Neural progenitor cell (in vitro differentiated cells): ENCODE measurements around the gene MRPL36. TPM values are rescaled to one million over a fixed set of nuclear protein-coding genes. Genes with fewer than 3 reads are reported as not detected.

Experiments
- DNase-seq: peaks from one replicate; pipeline ENCODE4 v3.0.0-alpha.2; 2016; ENCODE audit warnings: low spot score
- H2AFZ ChIP-seq: fragments of 200-600 bp; sonication (generic); replicated peaks from 2 replicates; pipeline ENCODE4 v1.6.1; 2016; ENCODE audit warnings: antibody characterized with exemption
- H3F3A ChIP-seq: fragments of 200-600 bp; sonication (generic); 2 replicates; pipeline ENCODE4 v1.6.1; 2016; ENCODE audit warnings: antibody characterized with exemption, low read depth
- H3K27ac ChIP-seq: fragments of 200-600 bp; sonication (generic); 2 replicates; pipeline ENCODE4 v1.5.1; 2016; ENCODE audit warnings: mild to moderate bottlenecking
- H3K27me3 ChIP-seq: fragments of 200-600 bp; sonication (generic); 2 replicates; pipeline ENCODE4 v1.6.1; 2016; ENCODE audit warnings: mild to moderate bottlenecking, moderate library complexity
- H3K36me3 ChIP-seq: fragments of 200-600 bp; sonication (generic); 2 replicates; pipeline ENCODE4 v1.5.1; 2016
- H3K4me1 ChIP-seq: fragments of 200-600 bp; sonication (generic); 2 replicates; pipeline ENCODE4 v1.6.1; 2016; ENCODE audit warnings: mixed run types
- H3K4me2 ChIP-seq: fragments of 200-600 bp; sonication (generic); 2 replicates; pipeline ENCODE4 v1.6.1; 2016
- H3K4me3 ChIP-seq: fragments of 200-600 bp; sonication (generic); 2 replicates; pipeline ENCODE4 v1.5.1; 2016
- H3K79me2 ChIP-seq: fragments of 200-600 bp; sonication (generic); 2 replicates; pipeline ENCODE4 v1.6.1; 2016; ENCODE audit warnings: low read depth
- H3K9ac ChIP-seq: fragments of 200-600 bp; sonication (generic); 2 replicates; pipeline ENCODE4 v1.6.1; 2016
- H3K9me3 ChIP-seq: fragments of 200-600 bp; sonication (generic); 2 replicates; pipeline ENCODE4 v1.5.1; 2016; ENCODE audit warnings: low read depth
- H4K20me1 ChIP-seq: fragments of 200-600 bp; sonication (generic); 2 replicates; pipeline ENCODE4 v1.6.1; 2016; ENCODE audit warnings: low read depth
- H3K27ac Mint-ChIP-seq: 3 replicates; pipeline ENCODE4 v1.8.0; 2021; ENCODE audit warnings: mixed read lengths
- H3K27me3 Mint-ChIP-seq: 2 replicates; pipeline ENCODE4 v1.8.0; 2022; ENCODE audit warnings: low read depth, mild to moderate bottlenecking, inconsistent platforms, moderate library complexity, mixed read lengths; ENCODE audit not compliant: insufficient read depth
- H3K36me3 Mint-ChIP-seq: 3 replicates; pipeline ENCODE4 v1.8.0; 2021; ENCODE audit warnings: mixed read lengths
- H3K4me1 Mint-ChIP-seq: 3 replicates; pipeline ENCODE4 v1.8.0; 2021; ENCODE audit warnings: mixed read lengths
- H3K4me3 Mint-ChIP-seq: 3 replicates; pipeline ENCODE4 v1.8.0; 2021; ENCODE audit warnings: mild to moderate bottlenecking, moderate library complexity, mixed read lengths
- H3K9me3 Mint-ChIP-seq: 3 replicates; pipeline ENCODE4 v1.8.0; 2020; ENCODE audit warnings: mixed read lengths
- CTCF ChIP-seq: fragments of 200-600 bp; sonication (generic); IDR thresholded peaks from 2 replicates; pipeline ENCODE4 v1.5.1; 2017; ENCODE audit warnings: antibody characterized with exemption, mild to moderate bottlenecking
- EZH2 ChIP-seq: fragments of 200-600 bp; sonication (generic); IDR thresholded peaks from 2 replicates; pipeline ENCODE4 v1.6.1; 2017; ENCODE audit warnings: antibody characterized with exemption, mild to moderate bottlenecking, moderate library complexity
- EZH2phosphoT487 ChIP-seq: fragments of 200-600 bp; sonication (generic); IDR thresholded peaks from 2 replicates; pipeline ENCODE4 v1.6.1; 2017; ENCODE audit warnings: antibody characterized with exemption
- total RNA-seq: library from RNA; depleted of rRNA; stranded (reverse); fragments of >200 nt; gene quantifications from 2 replicates; pipeline ENCODE4 v1.2.3, GENCODE V29; 2015; ENCODE audit warnings: low replicate concordance

The MRPL36 gene
- total RNA-seq, 1 donor from 2014 or later = 22.2 TPM

- Mint-ChIP-seq H3K36me3 (peaks cover 5% of the 10 kb centered on the region), H3K27me3 (peaks cover 9% of the 10 kb centered on the region), H3K9me3 (peaks cover 13% of the 10 kb centered on the region), H3K4me1 (peaks cover 14% of the 10 kb centered on the region), H3K27ac (peak overlapping the region; percentile 36), H3K4me3 (no peak overlapping the region)
- TF ChIP-seq EZH2 = no peak
- no peaks in the 10 kb centered on the region for H3K36me3 ChIP-seq
- no peak for DNase-seq
- H3K27ac ChIP-seq = no peak overlapping the region
- H3K4me2 ChIP-seq = no peak overlapping the region
- H3K4me3 ChIP-seq = no peak overlapping the region
- H3K9ac ChIP-seq = no peak overlapping the region
- H3K9me3 ChIP-seq = no peaks in the 10 kb centered on the region
- peaks cover 11% of the 10 kb centered on the region for H3K4me1 ChIP-seq
- H3F3A ChIP-seq = peaks cover 2% of the 10 kb centered on the region
- no peaks in the 10 kb centered on the region for H4K20me1 ChIP-seq
- H3K27me3 ChIP-seq = no peaks in the 10 kb centered on the region
- H2AFZ ChIP-seq = peak overlapping the region; percentile 0
- H3K79me2 ChIP-seq = no peaks in the 10 kb centered on the region
Measured at GRCh38 chr5:1755321-1755949, 44.2 kb downstream of the MRPL36 start.

DNA sequence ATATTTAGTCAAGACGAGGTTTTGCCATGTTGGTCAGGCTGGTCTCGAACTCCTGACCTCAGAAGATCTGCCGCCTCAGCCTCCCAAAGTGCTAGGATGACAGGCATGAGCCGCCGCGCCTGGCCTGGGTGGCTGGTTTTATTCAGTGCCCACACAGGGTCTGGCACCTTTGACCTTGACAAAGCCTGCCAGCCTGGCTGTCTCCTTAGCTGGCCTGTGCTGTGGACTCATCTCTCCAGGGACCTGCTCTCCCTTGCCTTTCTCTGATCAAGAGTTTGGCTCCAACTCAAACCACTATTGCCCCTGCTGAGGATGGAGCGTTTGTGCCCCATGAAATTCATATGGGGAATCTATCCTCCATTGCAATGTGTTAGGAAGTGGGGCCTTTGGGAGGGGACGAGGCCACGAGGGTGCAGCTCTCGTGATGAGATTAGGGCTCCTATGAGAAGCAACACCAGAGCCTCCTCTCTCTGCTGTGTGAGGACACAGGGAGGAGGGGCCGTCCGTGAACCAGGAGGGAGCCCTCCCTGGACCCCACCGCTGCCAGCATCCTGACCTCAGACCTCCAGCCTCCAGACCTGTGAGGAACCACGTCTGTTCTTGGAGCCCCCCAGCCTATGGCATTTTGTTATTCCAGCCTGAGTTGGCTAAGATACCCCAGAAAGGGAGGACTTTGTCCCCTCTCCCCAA is 45.0 kb downstream of the MRPL36 start:
- H3K4me2 ChIP-seq = no peak overlapping the region
- H3K27me3 ChIP-seq = no peaks in the 10 kb centered on the region
- H3K9ac ChIP-seq = no peak overlapping the region
- Mint-ChIP-seq H3K9me3 (peaks cover 13% of the 10 kb centered on the region), H3K4me3 (no peak overlapping the region), H3K36me3 (peaks cover 5% of the 10 kb centered on the region), H3K27me3 (peaks cover 14% of the 10 kb centered on the region), H3K4me1 (peaks cover 14% of the 10 kb centered on the region), H3K27ac (no peak overlapping the region)
- H3K36me3 ChIP-seq = no peaks in the 10 kb centered on the region
- H3K79me2 ChIP-seq = no peaks in the 10 kb centered on the region
- H4K20me1 ChIP-seq = no peaks in the 10 kb centered on the region
- H3F3A ChIP-seq = peaks cover 2% of the 10 kb centered on the region
- DNase-seq = no peak
- no peak overlapping the region for H2AFZ ChIP-seq
- no peak overlapping the region for H3K4me3 ChIP-seq
- peaks cover 11% of the 10 kb centered on the region for H3K4me1 ChIP-seq
- H3K27ac ChIP-seq = no peak overlapping the region
- TF ChIP-seq CTCF (no peak), EZH2phosphoT487 (no peak), EZH2 (no peak)
- H3K9me3 ChIP-seq = no peaks in the 10 kb centered on the region

DNA sequence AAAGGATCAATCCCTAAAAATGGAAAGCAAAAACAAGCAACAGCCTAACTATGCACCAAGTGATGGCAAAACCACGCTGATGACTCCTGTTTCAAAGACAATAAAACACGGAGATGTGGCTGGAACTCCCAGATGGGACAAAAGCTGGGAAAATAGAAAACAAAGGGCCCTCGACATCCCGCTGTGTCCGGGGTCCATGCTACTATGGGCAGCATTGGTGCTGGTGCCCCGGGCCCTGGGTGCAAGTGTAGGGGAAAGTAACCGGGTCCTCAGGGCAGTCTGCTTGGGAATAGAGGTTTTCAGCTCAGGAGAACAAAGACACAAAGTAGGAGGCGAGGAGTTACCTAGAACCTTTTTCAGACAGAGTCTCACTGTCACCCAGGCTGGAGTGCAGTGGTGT is 46.1 kb downstream of the MRPL36 start:
- Histone ChIP-seq H3K79me2 (no peaks in the 10 kb centered on the region), H3K27me3 (no peaks in the 10 kb centered on the region), H3K36me3 (no peaks in the 10 kb centered on the region), H4K20me1 (no peaks in the 10 kb centered on the region), H3F3A (peaks cover 2% of the 10 kb centered on the region), H3K9me3 (no peaks in the 10 kb centered on the region), H3K9ac (no peak overlapping the region), H3K4me2 (no peak overlapping the region), H3K4me1 (peaks cover 11% of the 10 kb centered on the region), H2AFZ (no peak overlapping the region), H3K27ac (no peak overlapping the region), H3K4me3 (no peak overlapping the region)
- Mint-ChIP-seq H3K4me3 (no peak overlapping the region), H3K27me3 (peaks cover 16% of the 10 kb centered on the region), H3K9me3 (peaks cover 8% of the 10 kb centered on the region), H3K36me3 (peaks cover 5% of the 10 kb centered on the region), H3K4me1 (peaks cover 14% of the 10 kb centered on the region), H3K27ac (no peak overlapping the region)
- TF ChIP-seq EZH2 (no peak), EZH2phosphoT487 (no peak), CTCF (no peak)
- DNase-seq = no peak

GRCh38 chr5:1752881-1753280 is 46.8 kb downstream of the MRPL36 start:
- peaks cover 14% of the 10 kb centered on the region for H3K4me1 Mint-ChIP-seq
- no peak overlapping the region for H3K4me3 Mint-ChIP-seq
- H3K79me2 ChIP-seq = no peaks in the 10 kb centered on the region
- H3K36me3 Mint-ChIP-seq = no peaks in the 10 kb centered on the region
- H3K4me1 ChIP-seq = peaks cover 11% of the 10 kb centered on the region
- no peak overlapping the region for H3K27ac Mint-ChIP-seq
- H3K4me3 ChIP-seq = no peak overlapping the region
- no peaks in the 10 kb centered on the region for H4K20me1 ChIP-seq
- no peak overlapping the region for H3K27ac ChIP-seq
- H2AFZ ChIP-seq = no peak overlapping the region
- H3K4me2 ChIP-seq = no peak overlapping the region
- H3K9ac ChIP-seq = no peak overlapping the region
- H3F3A ChIP-seq = peaks cover 2% of the 10 kb centered on the region
- H3K27me3 ChIP-seq = no peaks in the 10 kb centered on the region
- DNase-seq = no peak
- peaks cover 3% of the 10 kb centered on the region for H3K9me3 Mint-ChIP-seq
- H3K27me3 Mint-ChIP-seq = peaks cover 11% of the 10 kb centered on the region
- TF ChIP-seq EZH2phosphoT487 (no peak), EZH2 (no peak), CTCF (no peak)
- H3K36me3 ChIP-seq = no peaks in the 10 kb centered on the region
- no peaks in the 10 kb centered on the region for H3K9me3 ChIP-seq
